ENCODE results near the gene ATN1.
A peak's percentile ranks its signal among the peaks of the same experiment; 100 is the strongest.
"Not testable (repeated sequence)": the region's sequence is repeated elsewhere in the genome, so short reads cannot be mapped to it uniquely, and the experiment has no call there.

ATN1 gene

GRCh38 chr12:6927379-6928021 is at the start of gene ATN1:
ATN1 (plus strand) TSS chr12:6927959; CDS start chr12:6934002, 6,043 bp downstream.
- DNase-seq = peak; percentile 58

- not testable (repeated sequence) for DNase-seq
These were observed 47.9 kb upstream of the ATN1 start for GRCh38 chr12:6879824-6880223.

GRCh38 chr12:6883252-6883651 is 44.5 kb upstream of the ATN1 start:
- no peak for DNase-seq

GRCh38 chr12:6883683-6884082 is 44.1 kb upstream of the ATN1 start:
- DNase-seq = no peak

GRCh38 chr12:6884539-6884938 is 43.2 kb upstream of the ATN1 start:
- DNase-seq = no peak

GRCh38 chr12:6886206-6886999 is 41.4 kb upstream of the ATN1 start:
- DNase-seq = not testable (repeated sequence)

- DNase-seq = no peak
These were observed 40.3 kb upstream of the ATN1 start for GRCh38 chr12:6887460-6887859.

- no peak for DNase-seq
These were observed 39.4 kb upstream of the ATN1 start for GRCh38 chr12:6888360-6888759.

GRCh38 chr12:6888794-6889193 is 39.0 kb upstream of the ATN1 start:
- not testable (repeated sequence) for DNase-seq

- DNase-seq = not testable (repeated sequence)
These were observed 37.8 kb upstream of the ATN1 start for GRCh38 chr12:6889775-6890573.

GRCh38 chr12:6890789-6891645 is 36.7 kb upstream of the ATN1 start:
- peak; percentile 100 for DNase-seq

GRCh38 chr12:6891646-6892001 is 36.1 kb upstream of the ATN1 start:
- DNase-seq = no peak

GRCh38 chr12:6892683-6893082 is 35.1 kb upstream of the ATN1 start:
- not testable (repeated sequence) for DNase-seq

GRCh38 chr12:6894321-6894720 is 33.4 kb upstream of the ATN1 start:
- no peak for DNase-seq

- no peak for DNase-seq
These were observed 30.8 kb upstream of the ATN1 start for GRCh38 chr12:6896846-6897435.

- DNase-seq = no peak
These were observed 28.3 kb upstream of the ATN1 start for GRCh38 chr12:6899427-6899826.

GRCh38 chr12:6899837-6900519 is 27.8 kb upstream of the ATN1 start:
- DNase-seq = no peak

GRCh38 chr12:6902448-6902847 is 25.3 kb upstream of the ATN1 start:
- no peak for DNase-seq

GRCh38 chr12:6903722-6904121 is 24.0 kb upstream of the ATN1 start:
- DNase-seq = no peak

GRCh38 chr12:6904280-6905276 is 23.2 kb upstream of the ATN1 start, which contains the start of gene LRRC23:
LRRC23 (plus strand) TSS chr12:6904822; CDS start chr12:6905634, 812 bp downstream.
- DNase-seq = peak; percentile 99

Measured in CD4-positive, alpha-beta T cell treated with Interleukin-17A for 4 hours (primary cell).